ENCODE measurements around the gene TMPRSS7.

GRCh38 chr3:112097378-112097777 lies 62.8 kb downstream of the TMPRSS7 start:
- no peak for TF ChIP-seq CTCF (IDR thresholded peaks at IDR 0.05)
- no peak for TF ChIP-seq POLR2A (IDR thresholded peaks at IDR 0.05)
